WERI-Rb-1 (cell line): Measurements from ENCODE around the gene RSPRY1.
"Not testable (repeated sequence)": the region's sequence is repeated elsewhere in the genome, so short reads cannot be mapped to it uniquely, and the experiment has no call there.

Source experiments
- DNase-seq: peaks from one replicate; pipeline ENCODE4 v3.0.0-alpha.2; 2020
- H3K27ac ChIP-seq: fragments of 250-450 bp; sonication (Bioruptor Pico); 2 replicates; pipeline ENCODE4 v1.5.1; 2020; ENCODE audit warnings: mild to moderate bottlenecking, moderate library complexity
- H3K27me3 ChIP-seq: fragments of 250-450 bp; sonication (Bioruptor Pico); 2 replicates; pipeline ENCODE4 v1.5.1; 2021; ENCODE audit warnings: mild to moderate bottlenecking, low read depth, moderate library complexity; ENCODE audit not compliant: insufficient read depth, severe bottlenecking
- H3K36me3 ChIP-seq: fragments of 250-450 bp; sonication (Bioruptor Pico); 2 replicates; pipeline ENCODE4 v1.5.1; 2020; ENCODE audit warnings: mild to moderate bottlenecking, moderate library complexity
- H3K4me3 ChIP-seq: 2 replicates; pipeline ENCODE4 v1.5.1; 2011; ENCODE audit warnings: low read depth, mild to moderate bottlenecking, control low read depth, low read length
- H3K9me3 ChIP-seq: fragments of 250-450 bp; sonication (Bioruptor Pico); 2 replicates; pipeline ENCODE4 v1.5.1; 2021; ENCODE audit warnings: mild to moderate bottlenecking, moderate library complexity; ENCODE audit not compliant: severe bottlenecking
- CTCF ChIP-seq: IDR thresholded peaks from 2 replicates; pipeline ENCODE4 v1.5.1; 2011; ENCODE audit warnings: low read depth, mild to moderate bottlenecking, control low read depth, inconsistent platforms, low read length

The RSPRY1 gene

GRCh38 chr16:57270221-57271062 is 84.3 kb downstream of the RSPRY1 start:
- H3K9me3 ChIP-seq = no peaks in the 10 kb centered on the region
- no peak overlapping the region for H3K27ac ChIP-seq
- no peaks in the 10 kb centered on the region for H3K27me3 ChIP-seq
- H3K4me3 ChIP-seq = no peak overlapping the region
- no peaks in the 10 kb centered on the region for H3K36me3 ChIP-seq
- TF ChIP-seq CTCF = no peak
- no peak for DNase-seq

GRCh38 chr16:57271063-57271345 is 84.9 kb downstream of the RSPRY1 start:
- no peak for TF ChIP-seq CTCF
- Histone ChIP-seq H3K27me3 (no peaks in the 10 kb centered on the region), H3K27ac (no peak overlapping the region)

DNA sequence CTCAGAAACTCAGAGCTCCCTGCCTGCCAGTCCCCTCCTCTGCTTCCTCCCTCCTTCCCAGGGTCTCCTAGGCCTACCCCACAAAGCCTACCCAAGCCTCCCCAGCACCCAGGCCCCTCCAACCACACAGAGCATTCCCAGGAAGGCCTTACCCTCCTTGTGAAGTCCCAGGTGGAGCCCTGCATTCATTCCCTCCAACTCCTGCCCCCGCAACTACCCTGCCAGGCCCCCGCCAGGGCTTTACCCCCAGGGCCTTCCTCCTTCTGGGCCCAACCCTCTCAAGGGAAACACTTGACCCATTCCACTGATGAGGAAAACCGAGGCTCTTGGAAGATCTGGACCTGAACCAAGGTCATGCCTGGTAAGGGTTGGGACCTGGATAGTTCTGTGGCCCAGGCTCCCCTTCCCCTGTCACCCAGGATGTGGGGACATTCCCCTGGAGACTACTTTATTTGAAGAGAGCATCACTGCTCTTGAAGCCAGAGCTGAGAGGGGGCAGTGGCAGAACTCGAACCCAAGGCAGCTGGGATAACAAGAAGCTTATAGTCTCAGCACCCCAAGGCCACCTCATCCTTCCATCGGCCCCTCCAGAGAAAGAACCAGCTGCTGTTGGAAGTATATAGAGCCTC is 85.9 kb downstream of the RSPRY1 start:
- Histone ChIP-seq H3K4me3 (no peak overlapping the region), H3K36me3 (no peaks in the 10 kb centered on the region), H3K9me3 (no peaks in the 10 kb centered on the region), H3K27me3 (no peaks in the 10 kb centered on the region), H3K27ac (no peak overlapping the region)
- no peak for TF ChIP-seq CTCF
- DNase-seq = no peak

More at GRCh38 chr16:57271063-57271345, 84.9 kb downstream of the RSPRY1 start:
- Histone ChIP-seq H3K4me3 (no peak overlapping the region), H3K9me3 (no peaks in the 10 kb centered on the region), H3K36me3 (no peaks in the 10 kb centered on the region)
- no peak for DNase-seq

DNA sequence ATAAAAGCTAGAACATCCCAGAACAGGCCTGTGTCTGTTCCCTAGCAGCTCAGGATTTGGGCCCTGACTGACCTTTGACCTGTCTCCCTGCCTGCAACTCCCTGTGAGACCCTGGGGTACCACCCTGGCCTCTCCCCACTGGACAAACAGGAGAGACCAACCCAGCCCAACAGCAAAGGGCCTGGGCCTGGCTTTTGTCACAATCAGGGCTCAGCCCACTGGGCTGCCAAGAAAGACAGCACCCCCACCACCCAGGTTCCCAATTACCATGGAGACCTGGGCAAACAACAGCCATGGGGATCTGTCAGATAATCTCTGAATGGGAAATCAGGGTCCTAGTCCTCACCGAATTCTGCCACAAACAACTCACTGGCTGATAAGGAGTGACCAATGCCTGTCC is 87.2 kb downstream of the RSPRY1 start:
- no peak for TF ChIP-seq CTCF
- H3K9me3 ChIP-seq = no peaks in the 10 kb centered on the region
- H3K27me3 ChIP-seq = no peaks in the 10 kb centered on the region
- no peak for DNase-seq
- no peak overlapping the region for H3K4me3 ChIP-seq
- no peaks in the 10 kb centered on the region for H3K36me3 ChIP-seq
- H3K27ac ChIP-seq = no peak overlapping the region

DNA sequence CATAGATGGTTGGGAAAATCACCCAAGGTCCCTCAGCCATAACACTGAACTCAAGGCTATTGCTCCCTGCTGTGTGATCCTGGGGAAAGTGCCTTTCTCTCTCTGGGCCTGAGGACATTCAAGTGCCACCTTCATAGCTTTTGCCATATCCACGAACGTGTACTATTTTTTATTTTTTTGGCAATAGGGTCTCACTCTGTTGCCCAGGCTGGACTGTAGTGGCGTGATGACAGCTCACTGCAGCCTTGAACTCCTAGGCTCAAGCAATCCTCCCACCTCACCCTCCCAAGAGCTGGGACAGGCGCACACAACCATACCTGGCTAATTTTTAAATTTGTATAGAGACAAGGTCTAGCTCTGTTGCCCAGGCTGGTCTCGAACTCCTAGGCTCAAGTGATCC is 87.7 kb downstream of the RSPRY1 start:
- DNase-seq = no peak

GRCh38 chr16:57275946-57276345 is 89.8 kb downstream of the RSPRY1 start:
- not testable (repeated sequence) for H3K36me3 ChIP-seq, H3K9me3 ChIP-seq, H3K27me3 ChIP-seq, DNase-seq, H3K27ac ChIP-seq, H3K4me3 ChIP-seq

More for the DNA sequence above, 87.7 kb downstream of the RSPRY1 start:
- no peak for TF ChIP-seq CTCF
- Histone ChIP-seq H3K9me3 (no peaks in the 10 kb centered on the region), H3K27me3 (no peaks in the 10 kb centered on the region), H3K4me3 (no peak overlapping the region), H3K36me3 (no peaks in the 10 kb centered on the region), H3K27ac (no peak overlapping the region)
